HEK293 (cell line): Measurements from ENCODE around the gene BRWD1.

Source experiments
- CTCF ChIA-PET: fragments of 350-600 bp; formaldehyde crosslinking; extraction: SDS; loops from one replicate; lab custom pipeline; 2021; ENCODE audit warnings: antibody characterized with exemption; lab: Yijun Ruan, JAX
- POLR2A ChIA-PET: fragments of 300-600 bp; formaldehyde crosslinking; extraction: SDS; loops from one replicate; lab custom pipeline; 2020; ENCODE audit warnings: antibody characterized with exemption, inconsistent platforms; lab: Yijun Ruan, JAX
- H3K27ac ChIP-seq: fragments of 200-500 bp; sonication (Bioruptor generic); 2 replicates; pipeline ENCODE4 v1.5.1; 2014; ENCODE audit warnings: low read depth, low read length, control low read depth, inconsistent platforms; ENCODE audit errors: extremely low read depth
- H3K36me3 ChIP-seq, 2 experiments: fragments of 200-500 bp in 1 of 2; sonication (Bioruptor generic) in 1 of 2; 1 replicate in 1 of 2; 2 replicates in 1 of 2; pipeline ENCODE4 v1.5.1; 2014 to 2017; ENCODE audit warnings: inconsistent platforms in 2 of 2, low read length in 2 of 2; ENCODE audit not compliant: control insufficient read depth in 2 of 2, insufficient read depth in 1 of 2
- H3K4me1 ChIP-seq: fragments of 200-500 bp; sonication (Bioruptor generic); 2 replicates; pipeline ENCODE4 v1.5.1; 2014; ENCODE audit warnings: mild to moderate bottlenecking, low read length, inconsistent platforms; ENCODE audit not compliant: control insufficient read depth, insufficient read depth
- H3K4me3 ChIP-seq: 2 replicates; pipeline ENCODE4 v1.5.1; 2011; ENCODE audit warnings: low read depth, mild to moderate bottlenecking, control low read depth, low read length, moderate library complexity
- H3K9me3 ChIP-seq: fragments of 200-500 bp; sonication (Bioruptor generic); 2 replicates; pipeline ENCODE4 v1.5.1; 2014; ENCODE audit warnings: low read depth, low read length, inconsistent platforms; ENCODE audit not compliant: control insufficient read depth, insufficient read depth
- HOXA7 ChIP-seq: sonication (generic); formaldehyde crosslinking; IDR thresholded peaks from 2 replicates; pipeline ENCODE4 v1.8.1; 2022; ENCODE audit warnings: missing genetic modification reagents, borderline replicate concordance
- KLF1 ChIP-seq: fragments of 450-650 bp; formaldehyde crosslinking; IDR thresholded peaks from 2 replicates; pipeline ENCODE4 v1.5.1; 2016; ENCODE audit warnings: missing biosample characterization, missing genetic modification characterization
- MZF1 ChIP-seq: fragments of 450-650 bp; formaldehyde crosslinking; IDR thresholded peaks from 2 replicates; pipeline ENCODE4 v1.5.1; 2017; ENCODE audit warnings: missing biosample characterization, missing genetic modification characterization, borderline replicate concordance
- SETDB1 ChIP-seq: IDR thresholded peaks from one replicate; pipeline ENCODE4 v1.6.1; 2017; ENCODE audit warnings: mild to moderate bottlenecking, low read length, moderate library complexity, mixed read lengths; ENCODE audit not compliant: insufficient read length
- SP3 ChIP-seq: fragments of 450-650 bp; formaldehyde crosslinking; IDR thresholded peaks from 2 replicates; pipeline ENCODE4 v1.5.1; 2016; ENCODE audit warnings: missing biosample characterization, missing genetic modification characterization
- ZBTB17 ChIP-seq: fragments of 450-650 bp; formaldehyde crosslinking; IDR thresholded peaks from 2 replicates; pipeline ENCODE4 v1.5.1; 2016; ENCODE audit warnings: missing biosample characterization, missing genetic modification characterization
- ZNF132 ChIP-seq: fragments of 450-650 bp; formaldehyde crosslinking; IDR thresholded peaks from 2 replicates; pipeline ENCODE4 v1.5.1; 2017; ENCODE audit warnings: missing biosample characterization, missing genetic modification characterization, borderline replicate concordance
- ZNF266 ChIP-seq: fragments of 450-650 bp; formaldehyde crosslinking; IDR thresholded peaks from 2 replicates; pipeline ENCODE4 v1.5.1; 2016; ENCODE audit warnings: missing biosample characterization, missing genetic modification characterization, low read depth
- ZNF626 ChIP-seq: fragments of 450-650 bp; sonication (Bioruptor Pico); formaldehyde crosslinking; IDR thresholded peaks from 2 replicates; pipeline ENCODE4 v1.5.1; 2018; ENCODE audit warnings: missing biosample characterization, missing genetic modification characterization, inconsistent platforms
- ZNF701 ChIP-seq: fragments of 450-650 bp; formaldehyde crosslinking; IDR thresholded peaks from 2 replicates; pipeline ENCODE4 v1.5.1; 2016; ENCODE audit warnings: missing biosample characterization, missing genetic modification characterization
- ZNF792 ChIP-seq: fragments of 450-650 bp; formaldehyde crosslinking; IDR thresholded peaks from 2 replicates; pipeline ENCODE4 v1.5.1; 2016; ENCODE audit warnings: missing biosample characterization, missing genetic modification characterization
- ZXDB ChIP-seq: fragments of 450-650 bp; formaldehyde crosslinking; IDR thresholded peaks from 2 replicates; pipeline ENCODE4 v1.5.1; 2016; ENCODE audit warnings: missing biosample characterization, missing genetic modification characterization
- TF ChIP-seq, protein P1 (sequence below): IDR thresholded peaks from 2 replicates; pipeline ENCODE4 v1.6.1; 2011; ENCODE audit warnings: mild to moderate bottlenecking, low read depth, low read length, borderline replicate concordance
- TF ChIP-seq, protein P2 (sequence below): fragments of 450-650 bp; formaldehyde crosslinking; conservative IDR thresholded peaks from 2 replicates; pipeline ENCODE4 v1.5.1; 2016; ENCODE audit warnings: low read depth, missing biosample characterization, missing genetic modification characterization

BRWD1 gene

DNA sequence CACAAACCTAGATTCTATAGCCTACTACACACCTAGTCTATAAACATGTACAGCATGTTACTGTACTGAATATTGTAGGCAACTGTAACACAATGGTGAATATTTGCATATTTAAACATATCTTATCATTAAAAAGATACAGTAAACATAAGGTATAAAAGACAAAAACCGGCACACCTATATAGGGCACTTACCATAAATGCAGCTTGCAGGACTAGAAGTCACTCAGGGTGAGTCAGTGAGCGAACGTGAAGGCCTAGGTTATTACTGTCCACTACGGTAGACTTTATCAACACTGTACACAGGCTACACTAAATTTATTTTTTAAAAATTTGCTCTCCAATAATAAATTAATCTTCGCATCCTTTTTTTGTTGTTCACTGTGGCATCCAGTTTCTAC lies 143.5 kb downstream of the BRWD1 start:
- peaks cover 19 to 43% of the 10 kb centered on the region in 2 experiments for H3K36me3 ChIP-seq
- H3K4me3 ChIP-seq, result no peak overlapping the region
- POLR2A ChIA-PET, result interaction anchor here (1.4 kb wide), 1 partner anchor 14 kb away, joined by 5 read pairs; the partner anchor contains the start of gene PSMG1
- no peak for TF ChIP-seq ZNF792
- CTCF ChIA-PET, result interaction anchor here (1.7 kb wide), 1 partner anchor 29 kb away, joined by 6 read pairs; no protein-coding TSS in a partner anchor
- no peak overlapping the region for H3K27ac ChIP-seq
- no peaks in the 10 kb centered on the region for H3K9me3 ChIP-seq
- H3K4me1 ChIP-seq, result no peaks in the 10 kb centered on the region

GRCh38 chr21:39168800-39169199 lies 144.6 kb downstream of the BRWD1 start:
- Histone ChIP-seq H3K9me3 (no peaks in the 10 kb centered on the region), H3K4me1 (no peaks in the 10 kb centered on the region), H3K4me3 (no peak overlapping the region)
- TF ChIP-seq ZBTB17 (tag by site-specific recombination) (no peak), ZNF701 (tag by site-specific recombination) (no peak), ZXDB (tag by site-specific recombination) (no peak), MZF1 (tag by site-specific recombination) (no peak), ZNF132 (tag by site-specific recombination) (no peak), SP3 (no peak), KLF1 (tag by site-specific recombination) (no peak), ZNF626 (no peak), ZNF266 (tag by site-specific recombination) (no peak)
- TF ChIP-seq, protein P1, sequence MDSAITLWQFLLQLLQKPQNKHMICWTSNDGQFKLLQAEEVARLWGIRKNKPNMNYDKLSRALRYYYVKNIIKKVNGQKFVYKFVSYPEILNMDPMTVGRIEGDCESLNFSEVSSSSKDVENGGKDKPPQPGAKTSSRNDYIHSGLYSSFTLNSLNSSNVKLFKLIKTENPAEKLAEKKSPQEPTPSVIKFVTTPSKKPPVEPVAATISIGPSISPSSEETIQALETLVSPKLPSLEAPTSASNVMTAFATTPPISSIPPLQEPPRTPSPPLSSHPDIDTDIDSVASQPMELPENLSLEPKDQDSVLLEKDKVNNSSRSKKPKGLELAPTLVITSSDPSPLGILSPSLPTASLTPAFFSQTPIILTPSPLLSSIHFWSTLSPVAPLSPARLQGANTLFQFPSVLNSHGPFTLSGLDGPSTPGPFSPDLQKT, result no peak
- TF ChIP-seq, protein P2, sequence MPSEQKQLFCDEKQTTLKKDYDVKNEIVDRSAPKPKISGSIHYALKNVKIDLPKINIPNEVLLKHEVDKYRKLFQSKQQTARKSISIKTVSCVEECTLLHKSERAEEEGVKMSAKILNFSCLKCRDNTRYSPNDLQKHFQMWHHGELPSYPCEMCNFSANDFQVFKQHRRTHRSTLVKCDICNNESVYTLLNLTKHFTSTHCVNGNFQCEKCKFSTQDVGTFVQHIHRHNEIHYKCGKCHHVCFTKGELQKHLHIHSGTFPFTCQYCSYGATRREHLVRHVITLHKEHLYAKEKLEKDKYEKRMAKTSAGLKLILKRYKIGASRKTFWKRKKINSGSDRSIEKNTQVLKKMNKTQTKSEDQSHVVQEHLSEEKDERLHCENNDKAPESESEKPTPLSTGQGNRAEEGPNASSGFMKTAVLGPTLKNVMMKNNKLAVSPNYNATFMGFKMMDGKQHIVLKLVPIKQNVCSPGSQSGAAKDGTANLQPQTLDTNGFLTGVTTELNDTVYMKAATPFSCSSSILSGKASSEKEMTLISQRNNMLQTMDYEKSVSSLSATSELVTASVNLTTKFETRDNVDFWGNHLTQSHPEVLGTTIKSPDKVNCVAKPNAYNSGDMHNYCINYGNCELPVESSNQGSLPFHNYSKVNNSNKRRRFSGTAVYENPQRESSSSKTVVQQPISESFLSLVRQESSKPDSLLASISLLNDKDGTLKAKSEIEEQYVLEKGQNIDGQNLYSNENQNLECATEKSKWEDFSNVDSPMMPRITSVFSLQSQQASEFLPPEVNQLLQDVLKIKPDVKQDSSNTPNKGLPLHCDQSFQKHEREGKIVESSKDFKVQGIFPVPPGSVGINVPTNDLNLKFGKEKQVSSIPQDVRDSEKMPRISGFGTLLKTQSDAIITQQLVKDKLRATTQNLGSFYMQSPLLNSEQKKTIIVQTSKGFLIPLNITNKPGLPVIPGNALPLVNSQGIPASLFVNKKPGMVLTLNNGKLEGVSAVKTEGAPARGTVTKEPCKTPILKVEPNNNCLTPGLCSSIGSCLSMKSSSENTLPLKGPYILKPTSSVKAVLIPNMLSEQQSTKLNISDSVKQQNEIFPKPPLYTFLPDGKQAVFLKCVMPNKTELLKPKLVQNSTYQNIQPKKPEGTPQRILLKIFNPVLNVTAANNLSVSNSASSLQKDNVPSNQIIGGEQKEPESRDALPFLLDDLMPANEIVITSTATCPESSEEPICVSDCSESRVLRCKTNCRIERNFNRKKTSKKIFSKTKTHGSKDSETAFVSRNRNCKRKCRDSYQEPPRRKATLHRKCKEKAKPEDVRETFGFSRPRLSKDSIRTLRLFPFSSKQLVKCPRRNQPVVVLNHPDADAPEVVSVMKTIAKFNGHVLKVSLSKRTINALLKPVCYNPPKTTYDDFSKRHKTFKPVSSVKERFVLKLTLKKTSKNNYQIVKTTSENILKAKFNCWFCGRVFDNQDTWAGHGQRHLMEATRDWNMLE (tag by site-specific recombination), result no peak
- TF ChIP-seq, all 188 proteins: peak for 0
- Histone ChIP-seq H3K27ac (no peak overlapping the region), H3K36me3 (peaks cover 9 to 33% of the 10 kb centered on the region in 2 experiments)
- ChIA-PET CTCF (interaction anchor here (0.6 kb wide), 1 partner anchor 994 kb away, joined by 6 read pairs; no protein-coding TSS in a partner anchor), POLR2A (interaction anchor here (1.2 kb wide), 1 partner anchor 10 kb away, joined by 4 read pairs; no protein-coding TSS in a partner anchor)

- H3K4me3 ChIP-seq, result no peak overlapping the region
- H3K27ac ChIP-seq, result no peak overlapping the region
- peaks cover 0 to 4% of the 10 kb centered on the region in 2 experiments; a peak in 1 of 3 replicates for H3K36me3 ChIP-seq
- ChIA-PET CTCF (no interaction called here), POLR2A (no interaction called here)
- no peaks in the 10 kb centered on the region for H3K9me3 ChIP-seq
- H3K4me1 ChIP-seq, result no peaks in the 10 kb centered on the region
- no peak for TF ChIP-seq HOXA7
- TF ChIP-seq SETDB1, result peak; percentile 66
Observed at GRCh38 chr21:39164523-39164922, 148.9 kb downstream of the BRWD1 start.
